Neural progenitor cell (in vitro differentiated cells): ENCODE data around the gene TMEM63C.

ENCODE experiments used
- CTCF ChIP-seq: fragments of 200-600 bp; sonication (generic); IDR thresholded peaks from 2 replicates; pipeline ENCODE4 v1.5.1; 2017; ENCODE audit warnings: antibody characterized with exemption, mild to moderate bottlenecking
- EZH2 ChIP-seq: fragments of 200-600 bp; sonication (generic); IDR thresholded peaks from 2 replicates; pipeline ENCODE4 v1.6.1; 2017; ENCODE audit warnings: antibody characterized with exemption, mild to moderate bottlenecking, moderate library complexity
- EZH2phosphoT487 ChIP-seq: fragments of 200-600 bp; sonication (generic); IDR thresholded peaks from 2 replicates; pipeline ENCODE4 v1.6.1; 2017; ENCODE audit warnings: antibody characterized with exemption

- no peak for TF ChIP-seq EZH2
- TF ChIP-seq CTCF = no peak
- no peak for TF ChIP-seq EZH2phosphoT487
Observed at GRCh38 chr14:77265187-77265515, 83.6 kb downstream of the TMEM63C start.
